Common myeloid progenitor, CD34-positive (primary cell): ENCODE data around the gene CAPN15.

Experiments used
- CTCF ChIA-PET: fragments of 350-600 bp; sonication (Branson Sonifier 250); formaldehyde crosslinking; loops from one replicate; lab custom pipeline; 2021; ENCODE audit warnings: antibody characterized with exemption; lab: Charles Lee
- POLR2A ChIA-PET: fragments of 350-600 bp; sonication (Branson Sonifier 250); formaldehyde crosslinking; loops from one replicate; lab custom pipeline; 2021; ENCODE audit warnings: antibody characterized with exemption; lab: Charles Lee
- DNase-seq, 3 donors: peaks; one replicate each; pipeline versions ENCODE4 v3.0.0 to v3.0.0-alpha.2; 2013
- H3K27ac ChIP-seq, 2 experiments: 1 replicate in 1 of 2; 2 replicates in 1 of 2; pipeline ENCODE4 v1.7.0; 2013; ENCODE audit warnings: inconsistent platforms in 2 of 2, low read length in 2 of 2, mild to moderate bottlenecking in 2 of 2, low read depth in 1 of 2, moderate library complexity in 1 of 2; ENCODE audit not compliant: severe bottlenecking in 2 of 2, insufficient read depth in 1 of 2, poor library complexity in 1 of 2
- H3K27me3 ChIP-seq, 5 experiments: replicated peaks in 2 of 5; 1 replicate in 3 of 5; 2 replicates in 2 of 5; pipeline versions ENCODE4 v1.6.1 to v1.7.0; 2013; ENCODE audit warnings: low read length in 4 of 5, mild to moderate bottlenecking in 2 of 5, moderate library complexity in 2 of 5, inconsistent platforms in 1 of 5; ENCODE audit not compliant: insufficient read depth in 5 of 5, control insufficient read depth in 4 of 5
- H3K36me3 ChIP-seq, 4 experiments: 1 replicate in 2 of 4; 2 replicates in 2 of 4; pipeline versions ENCODE4 v1.6.1 to v1.7.0; 2013; ENCODE audit warnings: low read length in 3 of 4, control low read depth in 1 of 4, mild to moderate bottlenecking in 1 of 4; ENCODE audit not compliant: control insufficient read depth in 4 of 4, insufficient read depth in 4 of 4
- H3K4me1 ChIP-seq, 4 experiments: 1 replicate in 3 of 4; 2 replicates in 1 of 4; pipeline versions ENCODE4 v1.6.1 to v1.7.1; 2013; ENCODE audit warnings: low read length in 3 of 4, mild to moderate bottlenecking in 3 of 4, control low read depth in 1 of 4, inconsistent platforms in 1 of 4, moderate library complexity in 1 of 4; ENCODE audit not compliant: control insufficient read depth in 4 of 4, insufficient read depth in 4 of 4; ENCODE audit errors: control extremely low read depth in 1 of 4
- H3K4me3 ChIP-seq, 7 experiments: 1 replicate in 4 of 7; 2 replicates in 3 of 7; pipeline versions ENCODE4 v1.5.1 to v1.7.0; 2013; ENCODE audit warnings: mild to moderate bottlenecking in 7 of 7, low read length in 6 of 7, moderate library complexity in 6 of 7, inconsistent platforms in 2 of 7, low read depth in 2 of 7, control low read depth in 1 of 7; ENCODE audit not compliant: insufficient read depth in 4 of 7, control insufficient read depth in 1 of 7; ENCODE audit errors: extremely low read depth in 1 of 7
- H3K9me3 ChIP-seq, 5 experiments: 1 replicate in 4 of 5; 2 replicates in 1 of 5; pipeline versions ENCODE4 v1.6.1 to v1.7.1; 2013; ENCODE audit warnings: low read length in 4 of 5, mild to moderate bottlenecking in 2 of 5, inconsistent platforms in 1 of 5, low read depth in 1 of 5, moderate library complexity in 1 of 5; ENCODE audit not compliant: control insufficient read depth in 4 of 5, insufficient read depth in 2 of 5; ENCODE audit errors: control extremely low read depth in 1 of 5
- WGBS: methylation state at CpG from one replicate; pipeline ENCODE4 v1.1.5; 2013; ENCODE audit not compliant: insufficient coverage; 5-methylcytosine and 5-hydroxymethylcytosine counted together

Gene CAPN15

DNA sequence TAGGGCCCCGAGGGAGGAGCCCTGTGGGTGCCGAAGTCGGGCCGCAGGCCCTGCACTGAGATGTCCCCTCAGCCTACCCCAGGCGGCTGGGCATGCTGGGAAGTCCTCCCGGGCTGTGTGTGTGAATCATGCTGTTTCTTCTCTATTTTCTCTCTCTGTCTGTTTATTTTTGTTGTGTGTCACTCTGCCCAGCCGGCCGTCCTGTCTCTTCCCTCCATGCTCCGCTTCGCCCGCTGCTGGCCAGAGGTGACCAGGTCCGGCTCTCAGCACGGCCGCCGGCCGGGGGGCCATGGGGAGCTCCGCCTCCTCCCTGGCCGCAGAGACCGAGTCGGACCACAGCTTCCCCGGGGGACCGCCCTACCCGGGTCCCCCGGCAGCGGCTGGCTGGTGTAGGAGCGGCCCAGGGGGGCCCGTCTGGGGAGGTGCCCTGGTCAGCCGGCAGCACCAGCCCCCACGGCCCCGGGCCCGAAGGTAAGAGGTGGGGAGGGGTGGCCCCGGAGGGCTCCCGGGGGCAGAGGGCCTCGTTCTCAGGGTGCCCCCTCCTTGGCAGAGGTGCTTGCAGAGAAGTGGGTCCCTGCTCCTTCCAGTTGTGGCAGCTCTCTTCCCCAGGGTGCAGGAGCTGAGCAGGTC lies 12.5 kb downstream of the CAPN15 start:
- Histone ChIP-seq H3K4me3 (no peak overlapping the region), H3K27ac (no peak overlapping the region), H3K36me3 (peaks cover 2 to 71% (median 28%) of the 10 kb centered on the region in 4 experiments), H3K27me3 (no peaks in the 10 kb centered on the region), H3K4me1 (no peaks in the 10 kb centered on the region), H3K9me3 (no peaks in the 10 kb centered on the region)
- no peak for DNase-seq
- WGBS = 98% methylated on average over 33 of the region's 34 CpGs
- ChIA-PET POLR2A (no interaction called here), CTCF (interaction anchor here (1.1 to 1.7 kb wide), 2 partner anchors 10 to 14 kb away, joined by 3 to 4 read pairs; no protein-coding TSS in a partner anchor)

DNA sequence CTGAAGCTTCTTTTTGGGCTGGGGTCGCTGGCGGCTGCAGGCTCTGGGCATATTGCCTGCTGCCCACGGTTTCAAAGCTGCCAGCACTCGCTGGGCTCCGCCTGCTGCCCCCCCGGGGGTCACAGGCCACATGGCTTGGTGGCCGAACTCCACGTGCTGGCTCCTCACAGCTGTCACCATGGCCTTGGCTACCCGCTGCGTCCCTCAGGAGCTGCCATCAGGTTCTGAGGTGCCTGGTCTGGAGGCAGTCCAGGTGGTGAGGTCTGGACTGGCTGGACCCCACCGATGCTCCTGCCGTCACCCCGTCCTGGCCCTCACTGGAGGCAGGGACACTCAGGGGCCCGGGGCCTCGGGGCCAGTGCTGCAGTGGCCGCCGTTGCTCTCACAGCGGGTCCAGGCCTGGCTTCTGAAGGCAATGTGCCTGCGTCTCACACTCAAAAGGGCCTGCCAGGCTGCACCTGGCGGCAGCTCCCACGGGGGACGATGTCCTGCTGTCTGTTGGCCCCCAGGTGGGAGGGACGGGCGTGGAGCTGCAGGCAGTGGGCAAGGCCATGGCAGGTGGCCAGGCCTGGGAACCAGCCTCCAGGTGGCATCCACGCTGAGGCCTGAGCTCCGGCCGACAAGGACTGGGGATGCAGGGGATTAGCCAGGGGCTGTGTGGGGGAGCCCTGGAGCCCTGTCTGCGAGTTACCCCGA lies 13.3 kb downstream of the CAPN15 start:
- Histone ChIP-seq H3K27me3 (no peaks in the 10 kb centered on the region), H3K4me1 (no peaks in the 10 kb centered on the region), H3K4me3 (no peak overlapping the region), H3K9me3 (no peaks in the 10 kb centered on the region), H3K27ac (no peak overlapping the region), H3K36me3 (peaks cover 0 to 68% (median 27%) of the 10 kb centered on the region in 4 experiments)
- no peak for DNase-seq
- ChIA-PET CTCF (interaction anchor here (1.1 kb wide), 1 partner anchor 11 kb away, joined by 3 read pairs; no protein-coding TSS in a partner anchor), POLR2A (no interaction called here)
- WGBS = 97% methylated on average over 24 of the region's 29 CpGs

DNA sequence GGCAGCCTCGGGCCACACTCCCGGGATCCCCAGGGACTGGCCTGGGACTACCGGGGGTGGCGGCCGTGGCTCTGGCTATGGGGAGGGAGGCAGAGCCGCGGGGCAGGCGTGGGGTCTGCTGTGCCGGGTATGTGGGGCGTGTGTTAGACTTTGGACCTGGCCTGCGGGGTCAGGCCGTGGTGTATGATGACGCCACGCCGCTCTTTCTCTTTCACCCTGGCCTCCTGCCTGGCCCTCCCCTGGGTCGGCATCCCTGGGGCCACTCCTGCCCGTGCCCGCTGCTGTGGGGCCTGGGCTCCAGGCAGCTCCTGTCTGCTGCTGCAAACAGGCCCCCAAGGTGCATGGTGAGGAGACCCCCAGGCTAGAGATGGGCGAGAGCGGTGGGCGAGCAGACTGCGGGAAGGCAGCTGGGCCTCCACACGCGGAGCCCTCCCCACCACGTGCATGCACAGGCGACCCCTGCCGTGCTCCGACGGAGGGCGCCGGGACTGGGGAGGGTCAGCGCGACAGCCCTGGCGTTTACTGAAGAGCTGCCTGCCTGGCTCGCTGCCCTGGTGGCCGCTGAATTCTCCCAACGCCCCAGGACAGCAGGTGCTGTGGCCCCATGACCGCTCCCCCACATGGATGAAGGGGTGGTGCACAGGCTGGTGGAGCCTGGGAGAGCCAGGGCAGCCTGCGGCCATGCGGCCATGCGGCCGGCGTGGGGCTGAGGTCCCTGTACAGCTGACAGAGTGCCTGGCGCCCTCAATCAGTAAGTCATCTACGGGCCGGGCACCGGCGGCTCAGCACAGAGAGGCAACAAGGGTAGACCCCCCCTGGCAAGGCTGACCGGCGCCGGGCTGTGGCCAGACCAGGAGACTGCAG lies 16.0 kb downstream of the CAPN15 start:
- Histone ChIP-seq H3K4me1 (peaks cover 0 to 2% (median 0%) of the 10 kb centered on the region in 4 experiments), H3K36me3 (peaks cover 2 to 63% (median 18%) of the 10 kb centered on the region in 4 experiments), H3K27ac (no peak overlapping the region), H3K9me3 (no peaks in the 10 kb centered on the region), H3K4me3 (no peak overlapping the region), H3K27me3 (no peaks in the 10 kb centered on the region)
- POLR2A ChIA-PET = interaction anchor here (0.6 kb wide), 1 partner anchor 123 kb away, joined by 3 read pairs; no protein-coding TSS in a partner anchor
- 98% methylated on average over 50 of the region's 51 CpGs for WGBS
- DNase-seq = no peak
- CTCF ChIA-PET = no interaction called here

DNA sequence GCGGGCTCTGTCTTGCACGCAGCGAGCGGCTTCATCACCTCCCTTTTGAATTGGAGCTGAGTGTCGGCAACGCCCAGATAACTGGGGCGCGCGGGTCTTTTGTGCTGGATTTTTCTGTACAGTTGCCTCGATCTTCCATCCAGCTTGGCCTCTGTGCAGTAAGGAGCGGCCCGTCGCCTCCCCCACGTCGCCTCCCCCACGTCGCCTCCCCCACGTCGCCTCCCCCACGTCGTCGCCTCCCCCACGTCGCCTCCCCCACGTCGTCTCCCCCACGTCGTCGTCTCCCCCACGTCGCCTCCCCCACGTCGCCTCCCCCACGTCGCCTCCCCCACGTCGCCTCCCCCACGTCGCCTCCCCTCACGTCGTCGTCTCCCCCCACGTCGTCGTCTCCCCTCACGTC lies 17.0 kb downstream of the CAPN15 start:
- peaks cover 0 to 2% (median 0%) of the 10 kb centered on the region in 4 experiments for H3K4me1 ChIP-seq
- H3K27me3 ChIP-seq = no peaks in the 10 kb centered on the region
- H3K9me3 ChIP-seq = no peaks in the 10 kb centered on the region
- ChIA-PET CTCF (no interaction called here), POLR2A (no interaction called here)
- H3K4me3 ChIP-seq = no peak overlapping the region
- DNase-seq = no peak
- no peak overlapping the region for H3K27ac ChIP-seq
- 98% methylated on average over 36 of the region's 46 CpGs for WGBS
- peaks cover 5 to 66% (median 20%) of the 10 kb centered on the region in 4 experiments for H3K36me3 ChIP-seq

DNA sequence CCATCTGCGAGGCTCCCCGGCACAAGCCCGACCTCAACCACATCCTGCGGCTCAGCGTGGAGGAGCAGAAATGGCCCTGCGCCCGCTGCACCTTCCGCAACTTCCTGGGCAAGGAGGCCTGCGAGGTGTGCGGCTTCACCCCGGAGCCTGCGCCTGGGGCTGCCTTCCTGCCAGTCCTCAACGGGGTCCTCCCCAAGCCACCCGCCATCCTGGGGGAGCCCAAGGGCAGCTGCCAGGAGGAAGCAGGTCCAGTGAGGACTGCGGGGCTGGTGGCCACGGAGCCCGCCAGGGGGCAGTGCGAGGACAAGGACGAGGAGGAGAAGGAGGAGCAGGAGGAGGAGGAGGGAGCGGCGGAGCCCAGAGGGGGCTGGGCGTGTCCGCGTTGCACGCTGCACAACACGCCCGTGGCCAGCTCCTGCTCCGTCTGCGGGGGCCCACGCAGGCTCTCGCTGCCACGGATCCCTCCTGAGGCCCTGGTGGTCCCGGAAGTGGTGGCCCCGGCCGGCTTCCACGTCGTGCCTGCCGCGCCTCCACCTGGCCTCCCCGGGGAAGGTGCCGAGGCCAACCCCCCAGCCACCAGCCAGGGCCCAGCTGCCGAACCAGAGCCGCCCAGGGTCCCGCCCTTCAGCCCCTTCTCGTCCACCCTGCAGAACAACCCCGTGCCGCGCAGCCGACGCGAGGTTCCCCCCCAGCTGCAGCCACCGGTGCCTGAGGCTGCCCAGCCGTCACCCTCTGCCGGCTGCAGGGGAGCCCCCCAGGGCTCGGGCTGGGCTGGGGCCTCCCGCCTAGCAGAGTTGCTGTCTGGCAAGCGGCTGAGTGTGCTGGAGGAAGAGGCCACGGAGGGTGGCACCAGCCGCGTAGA lies 19.6 kb downstream of the CAPN15 start:
- Histone ChIP-seq H3K36me3 (peaks cover 5 to 58% (median 24%) of the 10 kb centered on the region in 4 experiments), H3K9me3 (no peaks in the 10 kb centered on the region), H3K27ac (no peak overlapping the region), H3K27me3 (no peaks in the 10 kb centered on the region), H3K4me3 (peak overlapping the region in 3 of 7 experiments; percentile 23 to 42 (median 26)), H3K4me1 (peaks cover 0 to 2% (median 0%) of the 10 kb centered on the region in 4 experiments)
- CTCF ChIA-PET = interaction anchor here (0.8 kb wide), 1 partner anchor 10 kb away, joined by 3 read pairs; no protein-coding TSS in a partner anchor
- DNase-seq = peak in 2 of 3 donors; percentile 55 to 57
- 86% methylated on average over 50 of the region's 60 CpGs for WGBS
- POLR2A ChIA-PET = no interaction called here

DNA sequence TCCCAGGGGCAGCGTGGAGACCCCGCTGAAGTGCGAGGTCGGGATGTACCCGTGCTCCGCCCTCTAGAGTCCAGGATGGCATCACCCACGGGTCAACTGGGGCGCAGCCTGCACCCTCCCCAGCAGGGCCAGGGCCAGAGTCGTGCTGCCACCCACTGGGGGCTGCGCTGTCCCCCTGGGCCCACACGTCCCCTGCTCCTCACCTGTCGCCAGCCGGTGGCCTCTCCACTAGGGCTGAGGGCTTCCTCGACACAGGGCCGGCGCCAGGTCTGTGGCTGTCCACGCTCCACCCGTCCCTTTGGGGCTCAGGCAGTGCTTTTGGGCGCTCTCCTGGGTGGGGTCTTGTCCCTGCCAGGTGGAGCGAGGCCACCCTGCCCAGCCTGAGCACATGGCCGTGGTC lies 21.1 kb downstream of the CAPN15 start:
- Histone ChIP-seq H3K27ac (no peak overlapping the region), H3K4me3 (no peak overlapping the region), H3K36me3 (peaks cover 5 to 60% (median 28%) of the 10 kb centered on the region in 4 experiments), H3K4me1 (peaks cover 0 to 2% (median 0%) of the 10 kb centered on the region in 4 experiments), H3K27me3 (no peaks in the 10 kb centered on the region), H3K9me3 (no peaks in the 10 kb centered on the region)
- POLR2A ChIA-PET = interaction anchor here (0.7 kb wide), 1 partner anchor 10 kb away, joined by 3 read pairs; no protein-coding TSS in a partner anchor
- 98% methylated on average over 21 of the region's 21 CpGs for WGBS
- DNase-seq = no peak
- CTCF ChIA-PET = interaction anchor here (0.5 kb wide), 1 partner anchor 47 kb away, joined by 3 read pairs; no protein-coding TSS in a partner anchor
